ENCODE measurements around the gene HPD.
A peak's percentile ranks its signal among the peaks of the same experiment; 100 is the strongest.

The HPD gene

DNA sequence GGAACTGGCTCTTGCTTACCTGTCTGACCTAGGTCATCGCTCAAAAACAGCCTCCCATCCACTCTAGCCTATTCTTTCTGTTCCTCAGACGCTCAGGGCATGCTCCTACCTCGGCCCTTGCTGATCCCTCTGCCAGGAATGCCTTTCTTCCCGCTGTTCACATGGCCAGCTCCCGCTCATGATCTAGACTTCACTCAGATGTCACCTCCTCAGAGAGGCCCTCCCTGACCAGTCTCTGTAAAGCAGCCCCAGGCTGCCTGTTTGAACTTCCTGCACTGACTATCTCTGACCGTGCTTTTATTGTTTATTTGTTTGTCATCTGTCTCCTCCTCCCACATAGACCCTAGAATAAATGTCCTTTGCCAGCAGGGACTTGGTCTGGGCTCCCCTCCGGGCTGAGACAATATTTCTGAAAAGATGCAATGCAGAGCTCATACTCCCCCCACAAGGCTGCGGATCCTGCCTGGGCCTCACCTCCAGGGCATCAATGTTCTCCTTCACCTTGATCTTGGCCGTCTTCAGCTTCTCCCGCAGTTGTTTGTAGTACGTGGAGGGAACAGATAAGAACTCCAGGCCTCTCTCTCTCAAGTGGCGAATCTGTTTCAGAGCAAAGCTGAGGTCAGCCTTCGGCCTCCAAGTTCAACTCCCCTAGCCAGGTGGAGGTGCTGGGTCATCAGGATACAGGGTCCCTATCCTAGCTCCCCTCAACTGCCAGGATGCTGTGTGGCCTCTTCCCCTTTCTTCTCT lies 15.2 kb downstream of the HPD start:
- no peaks in the 10 kb centered on the region for H3K4me1 ChIP-seq (ENCODE audit: control insufficient read depth, insufficient read depth, low read length)
- H3K27me3 ChIP-seq (ENCODE audit: control insufficient read depth, insufficient read depth, low read length): no peaks in the 10 kb centered on the region
- no peak for DNase-seq (ENCODE audit: low read depth, low spot score)
- H3K36me3 ChIP-seq (ENCODE audit: control insufficient read depth, insufficient read depth, low read length): no peaks in the 10 kb centered on the region
- no peaks in the 10 kb centered on the region for H3K9me3 ChIP-seq (ENCODE audit: control insufficient read depth, insufficient read depth, low read length)
- WGBS (ENCODE audit: insufficient coverage, insufficient read length): no CpG with 5 or more reads among the region's 13 CpGs
- no peak overlapping the region for H3K27ac ChIP-seq (ENCODE audit: low read length)
- no peak overlapping the region for H3K4me3 ChIP-seq (ENCODE audit: low read length)

DNA sequence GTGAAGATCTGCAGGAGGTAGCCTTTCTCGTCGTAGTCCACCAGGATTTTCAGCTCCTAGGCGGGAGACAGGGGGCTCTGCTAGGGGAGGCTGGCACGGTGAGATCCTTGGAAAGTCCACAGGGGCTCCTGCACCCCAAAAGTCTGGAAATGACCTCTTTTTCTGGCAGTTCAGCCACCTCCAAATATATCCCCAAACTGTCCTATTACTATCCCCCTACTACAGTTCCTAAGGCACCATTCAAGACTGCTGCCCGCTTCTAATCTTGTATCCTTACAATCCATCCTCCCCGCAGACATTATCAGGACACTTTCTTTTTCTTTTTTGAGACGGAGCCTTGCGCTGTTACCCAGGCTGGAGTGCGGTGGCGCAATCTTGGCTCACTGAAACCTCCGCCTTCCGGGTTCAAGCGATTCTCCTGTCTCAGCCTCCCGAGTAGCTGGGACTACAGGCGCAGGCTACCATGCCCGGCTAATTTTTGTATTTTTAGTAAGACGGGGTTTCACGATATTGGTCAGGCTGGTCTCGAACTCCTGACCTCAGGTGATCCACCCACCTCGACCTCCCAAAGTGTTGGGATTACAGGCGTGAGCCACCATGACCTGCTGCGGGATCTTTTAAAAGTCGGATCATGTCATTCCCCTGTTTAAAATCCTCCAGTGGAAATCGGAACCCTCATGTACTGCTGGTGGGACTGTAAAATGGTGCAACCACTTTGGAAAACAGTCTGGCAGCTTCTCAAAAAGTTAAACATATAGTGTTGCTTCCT lies 18.5 kb downstream of the HPD start:
- Histone ChIP-seq H3K27ac (ENCODE audit: low read length) (no peak overlapping the region), H3K27me3 (ENCODE audit: control insufficient read depth, insufficient read depth, low read length) (no peaks in the 10 kb centered on the region), H3K4me3 (ENCODE audit: low read length) (peak overlapping the region; percentile 57; the same call in 1 of the 2 replicates), H3K4me1 (ENCODE audit: control insufficient read depth, insufficient read depth, low read length) (no peaks in the 10 kb centered on the region), H3K36me3 (ENCODE audit: control insufficient read depth, insufficient read depth, low read length) (no peaks in the 10 kb centered on the region), H3K9me3 (ENCODE audit: control insufficient read depth, insufficient read depth, low read length) (no peaks in the 10 kb centered on the region)
- WGBS (ENCODE audit: insufficient coverage, insufficient read length): no CpG with 5 or more reads among the region's 24 CpGs
- DNase-seq (ENCODE audit: low read depth, low spot score): no peak

DNA sequence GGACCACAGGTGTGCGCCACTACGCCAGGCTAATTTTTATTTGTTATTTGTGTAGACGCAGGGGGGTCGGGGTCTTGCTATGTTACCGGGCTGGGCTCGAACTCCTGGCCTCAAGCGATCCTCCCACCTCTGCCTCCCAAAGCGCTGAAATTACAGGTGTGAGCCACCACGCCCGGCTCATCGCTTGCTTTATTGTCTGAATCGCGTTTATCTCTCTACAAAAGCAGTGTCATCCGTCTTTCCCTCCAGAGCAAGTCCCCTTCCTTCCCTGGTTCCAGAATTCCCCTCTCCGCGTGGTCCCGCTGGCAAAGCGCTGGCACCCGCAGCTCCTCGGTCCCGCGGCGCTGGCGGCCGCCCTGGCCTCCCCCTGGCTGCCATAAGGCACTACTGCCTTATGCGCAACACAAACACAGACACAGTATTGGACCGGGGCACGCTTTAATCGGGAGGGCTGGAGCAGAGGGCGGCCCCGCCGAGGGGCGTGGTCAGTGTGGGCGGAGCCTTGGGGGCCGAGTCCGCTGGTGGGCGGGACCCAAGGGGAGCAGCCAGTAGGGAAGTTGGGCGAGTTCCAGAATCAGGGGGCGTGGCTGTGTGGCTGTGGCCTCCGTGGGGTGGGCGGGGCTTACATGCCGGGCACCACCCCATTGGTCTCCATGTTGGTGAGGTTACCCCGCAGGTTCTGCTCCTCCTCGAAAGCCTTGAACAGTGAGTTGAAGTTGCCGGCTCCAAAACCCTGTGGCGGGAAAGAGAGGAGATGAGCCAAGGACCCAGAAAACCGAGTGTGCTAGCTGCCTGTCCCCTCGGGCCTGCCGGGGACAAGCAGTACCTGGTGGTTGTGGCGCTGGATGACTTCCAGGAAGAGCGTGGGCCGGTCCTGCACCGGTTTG lies 19.3 kb downstream of the HPD start:
- Histone ChIP-seq H3K36me3 (ENCODE audit: control insufficient read depth, insufficient read depth, low read length) (no peaks in the 10 kb centered on the region), H3K27ac (ENCODE audit: low read length) (no peak overlapping the region), H3K4me1 (ENCODE audit: control insufficient read depth, insufficient read depth, low read length) (no peaks in the 10 kb centered on the region), H3K4me3 (ENCODE audit: low read length) (peak overlapping the region; percentile 57; the same call in 1 of the 2 replicates), H3K9me3 (ENCODE audit: control insufficient read depth, insufficient read depth, low read length) (no peaks in the 10 kb centered on the region), H3K27me3 (ENCODE audit: control insufficient read depth, insufficient read depth, low read length) (no peaks in the 10 kb centered on the region)
- no CpG with 5 or more reads among the region's 53 CpGs for WGBS (ENCODE audit: insufficient coverage, insufficient read length)
- peak; percentile 91 for DNase-seq (ENCODE audit: low read depth, low spot score)

DNA sequence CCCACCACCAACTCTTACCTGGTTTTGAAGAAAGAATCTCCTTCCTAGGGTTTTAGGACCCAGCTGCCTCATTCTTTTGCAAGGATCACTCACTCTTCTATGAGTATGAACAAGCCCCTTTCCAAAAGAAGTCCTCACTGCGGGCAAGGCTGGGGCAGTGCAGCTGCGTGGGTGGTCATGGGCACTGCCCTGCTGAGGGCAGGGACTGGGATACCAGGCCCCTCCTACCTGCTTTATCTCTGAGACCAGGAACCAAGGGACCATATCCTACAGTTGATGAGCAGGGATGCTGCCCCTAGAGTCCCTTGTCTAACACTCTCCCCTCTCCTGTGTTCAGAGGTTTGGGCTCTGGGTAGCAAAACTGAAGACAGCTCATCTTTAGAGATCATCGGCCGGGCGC lies 20.5 kb downstream of the HPD start:
- Histone ChIP-seq H3K36me3 (ENCODE audit: control insufficient read depth, insufficient read depth, low read length) (no peaks in the 10 kb centered on the region), H3K27ac (ENCODE audit: low read length) (no peak overlapping the region), H3K4me1 (ENCODE audit: control insufficient read depth, insufficient read depth, low read length) (no peaks in the 10 kb centered on the region), H3K9me3 (ENCODE audit: control insufficient read depth, insufficient read depth, low read length) (no peaks in the 10 kb centered on the region), H3K27me3 (ENCODE audit: control insufficient read depth, insufficient read depth, low read length) (no peaks in the 10 kb centered on the region), H3K4me3 (ENCODE audit: low read length) (no peak overlapping the region)
- WGBS (ENCODE audit: insufficient coverage, insufficient read length): no CpG with 5 or more reads among the region's 5 CpGs
- DNase-seq (ENCODE audit: low read depth, low spot score): no peak

DNA sequence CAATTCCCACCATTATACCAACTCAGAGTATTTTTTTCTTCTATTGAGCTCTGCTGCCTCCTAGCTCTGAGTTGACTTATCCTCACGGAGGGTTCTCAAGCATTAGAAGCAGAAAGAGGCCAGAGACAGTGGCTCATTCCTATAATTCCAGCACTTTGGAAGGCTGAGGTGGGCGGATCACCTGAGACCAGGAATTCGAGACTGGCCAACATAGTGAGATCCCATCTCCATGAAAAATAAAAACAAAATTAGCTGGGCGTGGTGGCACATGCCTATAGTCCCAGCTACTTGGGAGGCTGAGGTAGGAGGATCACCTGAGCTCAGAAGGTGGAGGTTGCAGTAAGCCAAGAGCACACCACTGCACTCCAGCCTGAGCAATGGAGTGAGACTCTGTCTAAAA lies 21.0 kb downstream of the HPD start:
- no peaks in the 10 kb centered on the region for H3K4me1 ChIP-seq (ENCODE audit: control insufficient read depth, insufficient read depth, low read length)
- no CpG with 5 or more reads among the region's 4 CpGs for WGBS (ENCODE audit: insufficient coverage, insufficient read length)
- DNase-seq (ENCODE audit: low read depth, low spot score): no peak
- no peak overlapping the region for H3K4me3 ChIP-seq (ENCODE audit: low read length)
- H3K27ac ChIP-seq (ENCODE audit: low read length): no peak overlapping the region
- no peaks in the 10 kb centered on the region for H3K36me3 ChIP-seq (ENCODE audit: control insufficient read depth, insufficient read depth, low read length)
- H3K9me3 ChIP-seq (ENCODE audit: control insufficient read depth, insufficient read depth, low read length): no peaks in the 10 kb centered on the region
- H3K27me3 ChIP-seq (ENCODE audit: control insufficient read depth, insufficient read depth, low read length): no peaks in the 10 kb centered on the region

DNA sequence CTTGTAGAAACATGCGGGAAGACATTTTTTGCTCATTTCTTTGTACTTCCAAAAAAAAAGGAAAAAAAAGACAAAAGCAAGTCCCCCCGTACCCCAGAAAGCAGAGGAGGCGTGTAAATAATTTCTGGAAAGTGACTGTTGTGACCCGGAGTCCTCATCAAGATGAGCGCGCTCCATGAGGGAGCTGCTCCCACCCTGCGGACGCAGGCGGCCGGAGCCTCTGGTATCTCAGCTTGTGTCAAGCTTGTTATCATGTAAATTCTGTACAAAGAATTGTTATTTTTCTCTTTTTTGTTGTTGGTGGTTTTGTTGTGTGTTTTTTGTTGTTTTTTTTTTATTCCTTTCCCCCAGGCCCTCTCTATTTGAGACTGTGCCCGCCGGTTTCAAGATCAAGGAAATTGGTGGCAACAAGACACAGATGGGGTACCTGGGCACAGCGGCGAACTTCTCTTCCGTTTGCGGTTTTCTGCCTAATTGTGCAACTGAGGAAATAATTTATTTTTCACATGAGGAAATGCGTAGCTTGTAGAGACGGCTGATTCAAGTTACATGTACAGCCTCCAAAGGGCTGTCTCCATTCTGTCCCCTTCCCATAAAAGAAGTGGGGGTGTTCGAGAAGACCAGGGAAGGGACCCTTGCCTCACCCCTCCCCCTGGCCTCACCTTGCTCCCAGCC lies 27.0 kb downstream of the HPD start:
- no CpG with 5 or more reads among the region's 19 CpGs for WGBS (ENCODE audit: insufficient coverage, insufficient read length)
- no peak for DNase-seq (ENCODE audit: low read depth, low spot score)
- H3K36me3 ChIP-seq (ENCODE audit: control insufficient read depth, insufficient read depth, low read length): peaks cover 18% of the 10 kb centered on the region

DNA sequence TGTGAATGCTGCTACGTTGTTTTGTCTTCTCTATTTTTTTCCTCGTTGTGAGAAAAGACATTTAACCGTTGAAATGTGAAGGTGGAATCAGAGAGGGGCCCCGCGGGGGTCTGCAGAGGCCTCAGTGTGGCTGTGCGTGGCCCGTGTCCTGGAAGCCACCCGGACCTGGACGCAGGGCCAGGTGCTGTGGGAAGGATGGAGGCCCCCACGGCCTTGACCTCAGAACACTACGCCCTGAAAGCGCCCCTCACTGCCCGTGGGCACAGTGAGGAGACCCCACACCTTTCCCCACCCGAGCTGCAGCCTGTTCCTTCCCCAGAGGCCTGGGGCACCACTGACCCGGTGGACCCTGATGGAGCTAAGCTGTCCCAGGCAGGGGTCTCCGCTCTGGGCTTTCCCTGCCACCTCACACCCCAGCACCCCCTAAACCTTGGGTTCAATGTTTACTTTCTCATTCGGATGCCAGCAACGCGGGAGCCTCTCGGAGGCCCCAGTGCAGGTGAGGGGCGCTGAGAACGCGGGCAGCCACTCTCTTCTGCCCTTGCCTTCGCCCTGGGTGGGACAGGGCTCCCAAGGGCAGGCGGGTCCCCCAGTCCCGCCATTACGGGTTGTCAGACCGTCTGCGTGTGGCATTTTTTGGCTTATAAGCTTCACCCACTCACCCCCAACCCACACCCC lies 27.9 kb downstream of the HPD start:
- Histone ChIP-seq H3K9me3 (ENCODE audit: control insufficient read depth, insufficient read depth, low read length) (no peaks in the 10 kb centered on the region), H3K4me3 (ENCODE audit: low read length) (no peak overlapping the region), H3K27me3 (ENCODE audit: control insufficient read depth, insufficient read depth, low read length) (no peaks in the 10 kb centered on the region), H3K4me1 (ENCODE audit: control insufficient read depth, insufficient read depth, low read length) (no peaks in the 10 kb centered on the region), H3K27ac (ENCODE audit: low read length) (no peak overlapping the region), H3K36me3 (ENCODE audit: control insufficient read depth, insufficient read depth, low read length) (peaks cover 18% of the 10 kb centered on the region)
- DNase-seq (ENCODE audit: low read depth, low spot score): no peak
- no CpG with 5 or more reads among the region's 29 CpGs for WGBS (ENCODE audit: insufficient coverage, insufficient read length)

More for the DNA sequence above, 27.0 kb downstream of the HPD start:
- H3K4me3 ChIP-seq (ENCODE audit: low read length): no peak overlapping the region
- H3K27me3 ChIP-seq (ENCODE audit: control insufficient read depth, insufficient read depth, low read length): no peaks in the 10 kb centered on the region
- no peaks in the 10 kb centered on the region for H3K4me1 ChIP-seq (ENCODE audit: control insufficient read depth, insufficient read depth, low read length)
- H3K9me3 ChIP-seq (ENCODE audit: control insufficient read depth, insufficient read depth, low read length): no peaks in the 10 kb centered on the region
- no peak overlapping the region for H3K27ac ChIP-seq (ENCODE audit: low read length)

DNA sequence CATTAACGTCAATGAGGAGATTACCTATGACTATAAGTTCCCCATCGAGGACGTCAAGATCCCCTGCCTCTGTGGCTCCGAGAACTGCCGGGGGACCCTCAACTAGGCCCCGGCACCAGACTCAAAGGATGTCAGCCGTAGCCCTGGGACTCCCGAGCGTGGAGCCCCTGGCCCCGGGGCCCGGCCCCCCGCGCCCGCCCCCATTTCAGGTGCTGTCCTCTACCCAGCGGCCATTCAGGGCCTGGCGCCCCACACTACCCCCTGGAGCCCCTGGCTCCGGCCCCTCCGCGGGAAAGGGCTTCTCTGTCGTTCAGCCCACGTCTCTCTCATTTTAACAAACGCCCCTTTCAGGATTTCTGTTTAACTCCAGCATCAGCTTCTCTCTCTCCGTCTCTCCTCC lies 28.5 kb downstream of the HPD start:
- no CpG with 5 or more reads among the region's 23 CpGs for WGBS (ENCODE audit: insufficient coverage, insufficient read length)
- H3K4me1 ChIP-seq (ENCODE audit: control insufficient read depth, insufficient read depth, low read length): no peaks in the 10 kb centered on the region

DNA sequence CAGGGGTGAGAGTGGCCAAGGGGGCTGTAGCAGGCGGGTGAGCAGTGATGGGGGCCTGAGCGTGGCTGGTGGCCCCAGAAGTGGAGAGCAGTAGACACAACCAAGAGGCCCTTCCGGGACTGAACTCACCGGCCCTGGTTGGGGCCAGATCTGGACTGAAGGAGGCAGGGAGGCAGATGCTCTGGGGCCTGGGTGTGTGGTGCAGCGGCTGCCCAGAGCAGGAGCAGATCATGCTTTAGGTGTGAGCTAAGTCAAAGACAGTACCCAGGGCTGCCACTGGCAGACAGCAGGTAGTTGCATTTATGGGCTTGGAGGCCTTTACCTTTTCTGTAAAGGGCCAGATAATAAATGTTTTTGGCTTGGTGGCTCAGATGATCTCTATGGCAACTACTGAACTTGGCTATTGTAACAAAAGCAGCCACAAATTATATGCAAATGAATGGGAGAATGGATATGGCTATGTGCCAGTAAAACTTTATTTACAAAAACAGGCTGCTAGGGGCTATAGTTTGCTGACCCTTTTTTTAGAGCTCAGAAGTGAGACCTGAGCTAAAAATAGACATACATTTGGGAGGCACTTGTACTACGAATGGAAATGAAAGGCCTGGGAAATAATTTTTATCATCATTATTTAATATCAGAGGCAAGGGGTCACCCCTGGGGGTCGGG lies 29.3 kb downstream of the HPD start:
- Histone ChIP-seq H3K9me3 (ENCODE audit: control insufficient read depth, insufficient read depth, low read length) (no peaks in the 10 kb centered on the region), H3K4me1 (ENCODE audit: control insufficient read depth, insufficient read depth, low read length) (no peaks in the 10 kb centered on the region), H3K36me3 (ENCODE audit: control insufficient read depth, insufficient read depth, low read length) (peaks cover 18% of the 10 kb centered on the region), H3K27ac (ENCODE audit: low read length) (no peak overlapping the region), H3K27me3 (ENCODE audit: control insufficient read depth, insufficient read depth, low read length) (no peaks in the 10 kb centered on the region), H3K4me3 (ENCODE audit: low read length) (no peak overlapping the region)
- no peak for DNase-seq (ENCODE audit: low read depth, low spot score)
- no CpG with 5 or more reads among the region's 7 CpGs for WGBS (ENCODE audit: insufficient coverage, insufficient read length)

More for the DNA sequence above, 28.5 kb downstream of the HPD start:
- Histone ChIP-seq H3K27ac (ENCODE audit: low read length) (no peak overlapping the region), H3K36me3 (ENCODE audit: control insufficient read depth, insufficient read depth, low read length) (peaks cover 18% of the 10 kb centered on the region), H3K4me3 (ENCODE audit: low read length) (no peak overlapping the region), H3K9me3 (ENCODE audit: control insufficient read depth, insufficient read depth, low read length) (no peaks in the 10 kb centered on the region), H3K27me3 (ENCODE audit: control insufficient read depth, insufficient read depth, low read length) (no peaks in the 10 kb centered on the region)
- no peak for DNase-seq (ENCODE audit: low read depth, low spot score)
